Fibroblast of villous mesenchyme (primary cell): ENCODE data around the gene PARD3. TPM values are rescaled to one million over a fixed set of nuclear protein-coding genes. Genes with fewer than 3 reads are reported as not detected.

Experiments used
- DNase-seq: peaks from one replicate; pipeline ENCODE4 v3.0.0-alpha.2; 2010; ENCODE audit warnings: low read depth
- H3K4me3 ChIP-seq: 2 replicates; pipeline ENCODE4 v1.5.1; 2011; ENCODE audit warnings: low read depth, mild to moderate bottlenecking, low read length
- total RNA-seq: library from RNA; depleted of rRNA; stranded (reverse); fragments of >200 nt; gene quantifications from 2 replicates; pipeline ENCODE4 v1.2.3, GENCODE V29; 2012
- TF ChIP-seq, protein P1 (sequence below): IDR thresholded peaks from 2 replicates; pipeline ENCODE4 v1.5.1; 2012; ENCODE audit warnings: low read depth, mild to moderate bottlenecking, low read length; ENCODE audit not compliant: insufficient read depth

PARD3 gene
- total RNA-seq, 1 donor: 44.0 TPM

DNA sequence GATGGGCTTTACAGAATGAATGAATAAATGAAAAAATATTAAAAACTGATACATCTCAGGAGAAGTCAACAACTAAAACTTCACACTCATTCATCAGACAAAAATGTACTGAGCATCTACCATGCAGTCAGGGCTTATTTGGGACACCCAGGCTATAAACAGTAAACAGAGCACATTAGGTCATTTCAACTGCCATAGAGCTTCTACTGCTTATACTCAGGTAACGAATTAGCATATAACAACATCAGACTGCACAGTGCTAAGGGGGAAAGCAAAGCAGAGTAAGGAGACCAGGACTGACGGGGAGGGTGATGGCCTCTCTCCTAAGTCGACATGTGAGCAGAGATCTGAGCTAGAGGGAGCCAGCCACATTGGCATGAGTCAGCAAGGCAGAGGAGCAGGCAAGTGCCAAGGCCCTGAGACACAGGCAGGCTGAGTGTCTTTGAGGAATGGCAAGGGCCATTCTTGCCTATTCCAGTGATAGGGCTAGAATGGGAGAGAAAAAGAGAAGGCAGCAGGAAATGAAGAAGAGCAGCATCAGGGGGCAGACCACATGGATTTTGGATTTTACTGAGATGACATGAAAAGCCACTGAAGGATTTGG, 528.9 kb downstream of the PARD3 start:
- H3K4me3 ChIP-seq: no peak overlapping the region
- DNase-seq: peak; percentile 63
- TF ChIP-seq, protein P1, sequence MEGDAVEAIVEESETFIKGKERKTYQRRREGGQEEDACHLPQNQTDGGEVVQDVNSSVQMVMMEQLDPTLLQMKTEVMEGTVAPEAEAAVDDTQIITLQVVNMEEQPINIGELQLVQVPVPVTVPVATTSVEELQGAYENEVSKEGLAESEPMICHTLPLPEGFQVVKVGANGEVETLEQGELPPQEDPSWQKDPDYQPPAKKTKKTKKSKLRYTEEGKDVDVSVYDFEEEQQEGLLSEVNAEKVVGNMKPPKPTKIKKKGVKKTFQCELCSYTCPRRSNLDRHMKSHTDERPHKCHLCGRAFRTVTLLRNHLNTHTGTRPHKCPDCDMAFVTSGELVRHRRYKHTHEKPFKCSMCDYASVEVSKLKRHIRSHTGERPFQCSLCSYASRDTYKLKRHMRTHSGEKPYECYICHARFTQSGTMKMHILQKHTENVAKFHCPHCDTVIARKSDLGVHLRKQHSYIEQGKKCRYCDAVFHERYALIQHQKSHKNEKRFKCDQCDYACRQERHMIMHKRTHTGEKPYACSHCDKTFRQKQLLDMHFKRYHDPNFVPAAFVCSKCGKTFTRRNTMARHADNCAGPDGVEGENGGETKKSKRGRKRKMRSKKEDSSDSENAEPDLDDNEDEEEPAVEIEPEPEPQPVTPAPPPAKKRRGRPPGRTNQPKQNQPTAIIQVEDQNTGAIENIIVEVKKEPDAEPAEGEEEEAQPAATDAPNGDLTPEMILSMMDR: no peak

DNA sequence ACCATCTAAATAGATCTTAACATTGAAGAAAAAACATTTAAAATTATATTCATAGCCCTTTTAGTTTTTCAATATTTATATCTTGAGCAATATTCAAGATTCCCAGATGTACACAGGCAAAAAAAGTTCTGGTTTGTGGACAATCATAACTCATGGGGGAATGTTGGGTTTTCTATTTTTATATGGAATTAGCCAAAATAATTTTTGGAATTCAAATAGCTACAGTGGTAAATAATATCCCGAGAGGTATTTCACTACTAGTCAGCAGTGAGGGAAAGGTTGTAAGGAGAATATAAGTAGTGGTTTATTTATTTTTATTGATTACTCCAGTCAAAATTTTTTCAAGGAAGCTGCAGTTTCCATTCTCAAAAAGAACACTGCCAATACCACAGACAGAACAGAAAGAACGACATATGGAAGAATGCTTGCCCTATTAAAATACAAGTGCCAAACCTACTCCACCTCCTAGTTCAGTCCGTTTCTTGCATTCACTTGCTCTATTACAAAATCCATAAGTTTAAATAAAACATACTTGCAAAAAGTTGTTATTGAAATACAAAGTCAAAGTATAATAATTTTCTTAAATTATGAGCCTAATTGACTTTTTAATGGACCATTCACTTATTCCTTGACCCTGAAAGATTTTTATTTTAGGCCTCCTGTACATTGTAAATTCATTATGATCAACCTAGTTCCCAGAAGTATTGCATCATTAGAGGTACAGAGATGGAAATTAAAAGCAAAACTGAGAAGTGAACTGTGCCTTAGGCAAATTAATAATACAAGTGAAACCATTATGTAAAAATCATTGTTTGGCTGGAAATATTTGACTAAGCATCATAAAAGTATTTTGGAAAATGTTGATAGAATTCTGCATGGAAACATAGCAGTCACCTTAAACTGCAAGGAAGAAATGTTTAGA, 533.2 kb downstream of the PARD3 start:
- TF ChIP-seq, protein P1: no peak
- H3K4me3 ChIP-seq: no peak overlapping the region
- DNase-seq: peak; percentile 61

DNA sequence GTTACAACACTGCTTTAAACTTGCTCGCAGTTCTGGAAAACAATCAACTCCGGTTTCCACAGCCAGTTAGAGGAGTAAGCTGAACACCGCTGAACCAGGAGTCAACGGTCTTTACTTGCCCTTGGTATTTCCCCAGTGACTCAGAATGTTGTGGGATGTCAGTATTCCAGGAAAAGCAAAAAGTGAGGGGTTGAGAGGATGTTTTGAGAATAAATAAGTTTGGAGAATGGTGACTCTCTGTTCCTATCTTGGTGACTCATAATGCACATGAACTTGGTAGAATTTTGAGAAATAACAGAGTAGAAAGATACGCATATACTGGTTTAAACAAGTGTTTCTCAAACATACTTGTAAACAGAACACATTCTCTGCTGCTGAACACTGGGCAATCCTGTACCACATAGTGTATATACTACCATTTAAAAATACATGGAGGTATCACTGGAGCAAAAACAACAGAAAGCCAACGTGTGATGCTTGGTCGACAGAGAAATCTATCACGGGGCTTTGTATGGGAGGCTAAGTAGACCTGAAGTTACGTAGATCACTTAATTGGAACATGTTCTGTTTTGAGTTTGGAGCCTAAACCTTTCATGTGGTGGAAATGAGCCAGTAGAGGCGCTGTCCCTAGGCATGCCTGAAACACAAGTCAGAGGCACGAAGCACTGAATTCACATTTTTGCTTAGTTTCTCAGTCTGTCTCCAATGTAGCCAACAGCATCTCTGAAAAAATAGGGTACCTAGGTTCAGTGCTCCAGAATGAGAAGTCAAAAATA, 534.3 kb downstream of the PARD3 start:
- H3K4me3 ChIP-seq: no peak overlapping the region
- TF ChIP-seq, protein P1: peak; percentile 43
- DNase-seq: peak; percentile 98

DNA sequence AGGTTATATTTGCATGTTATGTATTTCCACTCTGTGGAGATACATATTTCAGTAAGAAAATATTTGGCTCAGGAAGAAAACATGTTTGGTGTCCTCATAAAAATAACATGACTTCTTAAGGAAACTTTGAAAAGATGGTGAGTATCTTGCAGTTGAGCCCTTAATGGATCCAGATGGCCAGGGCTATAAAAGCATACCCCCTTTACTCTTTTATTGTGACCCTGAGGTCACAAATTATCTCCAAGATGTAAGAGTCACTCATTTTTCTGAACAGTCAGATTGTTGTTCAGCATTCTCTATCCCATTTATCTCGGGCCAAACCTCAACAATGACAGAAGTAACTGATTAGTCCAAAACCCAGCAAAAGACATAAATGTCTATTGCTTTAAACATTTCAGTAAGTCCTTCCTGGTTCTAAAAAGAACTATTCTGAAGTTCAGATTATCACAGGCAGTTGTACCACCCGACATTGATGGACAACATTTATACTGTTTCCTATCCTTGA, 539.4 kb downstream of the PARD3 start:
- TF ChIP-seq, protein P1: no peak
- peak; percentile 62 for DNase-seq

DNA sequence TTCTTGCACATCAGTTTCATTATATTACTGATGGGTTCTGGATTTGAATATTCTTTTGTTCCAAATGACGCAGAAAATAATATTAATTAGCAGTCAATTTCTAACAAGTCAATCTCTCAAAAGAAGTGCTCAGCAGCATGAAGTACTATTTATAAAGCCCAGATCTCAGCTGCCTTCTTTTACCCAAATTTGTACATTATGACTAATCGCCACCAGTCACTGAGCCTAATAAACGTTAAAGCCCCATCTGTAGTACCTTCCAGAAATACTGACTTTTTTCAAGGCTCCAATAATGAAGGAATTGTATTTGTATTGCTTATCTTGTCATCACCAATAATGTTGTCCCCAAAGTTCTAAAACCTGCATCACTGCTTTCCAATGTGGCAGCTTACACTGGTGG, 540.2 kb downstream of the PARD3 start:
- no peak for DNase-seq
- TF ChIP-seq, protein P1: no peak
- no peak overlapping the region for H3K4me3 ChIP-seq

More for the DNA sequence above, 539.4 kb downstream of the PARD3 start:
- H3K4me3 ChIP-seq: no peak overlapping the region

DNA sequence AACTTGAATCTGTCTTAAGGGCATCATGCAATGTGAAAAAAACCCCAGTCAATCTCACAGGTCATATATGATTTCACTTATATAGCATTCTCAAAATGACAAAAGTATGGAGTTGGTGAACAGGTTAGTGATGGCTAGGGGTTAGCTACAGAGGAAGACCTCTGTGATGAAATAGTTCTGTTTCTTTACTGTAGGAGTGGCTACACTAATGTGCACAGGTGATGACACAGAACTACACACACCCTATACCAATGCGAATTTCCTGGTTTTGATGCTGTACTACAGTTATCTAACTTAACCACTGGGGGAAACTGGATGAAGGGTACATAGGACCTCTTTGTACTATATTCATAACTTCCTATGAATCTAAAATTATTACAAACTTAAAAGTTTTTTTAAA, 541.8 kb downstream of the PARD3 start:
- TF ChIP-seq, protein P1: no peak
- DNase-seq: no peak
- H3K4me3 ChIP-seq: no peak overlapping the region
